ENCODE measurements around the gene DIPK1B. TPM values are rescaled to one million over a fixed set of nuclear protein-coding genes. Genes with fewer than 3 reads are reported as not detected.

The DIPK1B gene
- total RNA-seq, 4 donors from 2014 or later = 7.8 to 24.4 (median 11.2) TPM

GRCh38 chr9:136750526-136750925 lies 38.2 kb downstream of the DIPK1B start:
- no peaks in the 10 kb centered on the region for H3K4me1 ChIP-seq
- no peak for TF ChIP-seq EP300 (IDR thresholded peaks at IDR 0.05)
- no peak overlapping the region for H3K4me3 ChIP-seq
- H3K36me3 ChIP-seq = no peaks in the 10 kb centered on the region
- WGBS, 2 donors (ENCODE audit: low coverage in 1 of 2) = 17 to 33% methylated on average over 1 to 2 of the region's 2 CpGs
- H3K9me3 ChIP-seq = peaks cover 0 to 10% (median 0%) of the 10 kb centered on the region in 3 donors
- H3K27me3 ChIP-seq = peaks cover 9% of the 10 kb centered on the region
- no peak overlapping the region for H3K27ac ChIP-seq
- no peak for ATAC-seq

GRCh38 chr9:136751244-136751643 lies 38.9 kb downstream of the DIPK1B start:
- Histone ChIP-seq H3K27ac (no peak overlapping the region), H3K27me3 (peaks cover 7% of the 10 kb centered on the region), H3K36me3 (no peaks in the 10 kb centered on the region), H3K4me3 (no peak overlapping the region), H3K9me3 (peaks cover 0 to 17% (median 0%) of the 10 kb centered on the region in 3 donors), H3K4me1 (no peaks in the 10 kb centered on the region)
- WGBS, 2 donors (ENCODE audit: low coverage in 1 of 2) = 80 to 85% methylated on average over 1 of the region's 1 CpG
- TF ChIP-seq POLR2A (IDR thresholded peaks at IDR 0.05) = no peak
- TF ChIP-seq, protein P1, sequence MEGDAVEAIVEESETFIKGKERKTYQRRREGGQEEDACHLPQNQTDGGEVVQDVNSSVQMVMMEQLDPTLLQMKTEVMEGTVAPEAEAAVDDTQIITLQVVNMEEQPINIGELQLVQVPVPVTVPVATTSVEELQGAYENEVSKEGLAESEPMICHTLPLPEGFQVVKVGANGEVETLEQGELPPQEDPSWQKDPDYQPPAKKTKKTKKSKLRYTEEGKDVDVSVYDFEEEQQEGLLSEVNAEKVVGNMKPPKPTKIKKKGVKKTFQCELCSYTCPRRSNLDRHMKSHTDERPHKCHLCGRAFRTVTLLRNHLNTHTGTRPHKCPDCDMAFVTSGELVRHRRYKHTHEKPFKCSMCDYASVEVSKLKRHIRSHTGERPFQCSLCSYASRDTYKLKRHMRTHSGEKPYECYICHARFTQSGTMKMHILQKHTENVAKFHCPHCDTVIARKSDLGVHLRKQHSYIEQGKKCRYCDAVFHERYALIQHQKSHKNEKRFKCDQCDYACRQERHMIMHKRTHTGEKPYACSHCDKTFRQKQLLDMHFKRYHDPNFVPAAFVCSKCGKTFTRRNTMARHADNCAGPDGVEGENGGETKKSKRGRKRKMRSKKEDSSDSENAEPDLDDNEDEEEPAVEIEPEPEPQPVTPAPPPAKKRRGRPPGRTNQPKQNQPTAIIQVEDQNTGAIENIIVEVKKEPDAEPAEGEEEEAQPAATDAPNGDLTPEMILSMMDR (IDR thresholded peaks at IDR 0.05) = no peak
- TF ChIP-seq POLR2AphosphoS5 (IDR thresholded peaks at IDR 0.05) = no peak
- TF ChIP-seq EP300 (IDR thresholded peaks at IDR 0.05) = no peak
- ATAC-seq = no peak

DNA sequence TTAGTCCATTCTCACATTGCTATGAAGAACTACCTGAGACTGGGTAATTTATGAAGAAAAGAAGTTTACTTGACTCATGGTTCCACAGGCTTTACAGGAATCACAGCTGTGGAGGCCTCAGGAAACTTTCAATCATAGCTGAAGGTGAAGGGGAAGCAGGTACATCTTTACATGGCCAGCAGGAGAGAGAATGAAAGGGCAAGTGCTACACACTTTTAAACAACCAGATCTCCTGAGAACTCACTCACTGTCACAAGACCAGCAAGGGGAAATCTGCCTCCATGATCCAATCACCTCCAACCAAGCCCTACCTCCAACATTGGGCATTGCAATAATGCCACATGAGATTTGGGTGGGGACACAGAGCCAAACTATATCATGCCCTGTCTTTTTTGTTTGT lies 39.4 kb downstream of the DIPK1B start:
- TF ChIP-seq POLR2AphosphoS5 (IDR thresholded peaks at IDR 0.05) = no peak
- no peak for TF ChIP-seq EP300 (IDR thresholded peaks at IDR 0.05)
- no peak for TF ChIP-seq POLR2A (IDR thresholded peaks at IDR 0.05)
- TF ChIP-seq, protein P1 (IDR thresholded peaks at IDR 0.05) = no peak
- no peak overlapping the region for H3K4me3 ChIP-seq

GRCh38 chr9:136753371-136754058 lies 41.1 kb downstream of the DIPK1B start:
- Histone ChIP-seq H3K9me3 (peaks cover 0 to 18% (median 0%) of the 10 kb centered on the region in 3 donors), H3K4me3 (no peak overlapping the region)
- 92% methylated on average over 6 of the region's 31 CpGs; no CpG with 5 or more reads in 1 of the 2 donors for WGBS, 2 donors (ENCODE audit: low coverage in 1 of 2)

More for the DNA sequence above, 39.4 kb downstream of the DIPK1B start:
- Histone ChIP-seq H3K27me3 (peaks cover 10% of the 10 kb centered on the region), H3K36me3 (no peaks in the 10 kb centered on the region), H3K9me3 (peaks cover 0 to 18% (median 0%) of the 10 kb centered on the region in 3 donors), H3K27ac (no peak overlapping the region), H3K4me1 (no peaks in the 10 kb centered on the region)
- ATAC-seq = no peak

DNA sequence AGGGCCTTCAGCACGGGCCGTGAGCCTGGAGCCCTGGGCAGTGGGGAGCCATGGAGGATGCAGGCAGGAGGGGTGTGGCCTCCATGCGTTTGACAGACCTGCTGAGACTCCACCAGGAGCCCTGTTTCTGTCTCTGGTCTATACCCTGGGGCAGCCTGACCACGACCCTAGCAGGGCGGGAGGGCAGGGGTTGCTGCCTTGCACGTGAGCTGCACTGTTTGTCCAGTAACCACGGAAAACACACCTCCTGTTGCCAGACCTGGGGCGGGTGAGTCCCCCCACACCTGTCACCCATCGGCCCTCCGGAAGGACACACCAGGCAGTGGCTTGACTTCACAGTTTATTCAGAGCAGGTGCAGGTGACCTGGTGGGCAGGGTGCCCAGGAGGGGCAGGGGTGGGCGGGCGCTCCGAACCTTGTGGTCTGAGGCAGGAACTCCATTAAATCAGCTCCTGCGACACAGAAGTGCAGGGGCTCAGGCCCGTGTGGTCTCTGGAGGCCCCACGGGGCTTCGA lies 41.7 kb downstream of the DIPK1B start:
- Histone ChIP-seq H3K36me3 (no peaks in the 10 kb centered on the region), H3K4me3 (no peak overlapping the region), H3K4me1 (no peaks in the 10 kb centered on the region), H3K27me3 (peaks cover 9% of the 10 kb centered on the region), H3K9me3 (peaks cover 0 to 18% (median 0%) of the 10 kb centered on the region in 3 donors), H3K27ac (no peak overlapping the region)
- no CpG with 5 or more reads among the region's 17 CpGs for WGBS, 2 donors (ENCODE audit: low coverage in 1 of 2)
- no peak for TF ChIP-seq POLR2A (IDR thresholded peaks at IDR 0.05)
- TF ChIP-seq EP300 (IDR thresholded peaks at IDR 0.05) = no peak
- TF ChIP-seq, protein P1 (IDR thresholded peaks at IDR 0.05) = no peak
- TF ChIP-seq POLR2AphosphoS5 (IDR thresholded peaks at IDR 0.05) = no peak
- ATAC-seq = no peak

More at GRCh38 chr9:136753371-136754058, 41.1 kb downstream of the DIPK1B start:
- no peak for TF ChIP-seq POLR2A (IDR thresholded peaks at IDR 0.05)
- TF ChIP-seq, protein P1 (IDR thresholded peaks at IDR 0.05) = no peak
- no peak for TF ChIP-seq EP300 (IDR thresholded peaks at IDR 0.05)
- TF ChIP-seq POLR2AphosphoS5 (IDR thresholded peaks at IDR 0.05) = no peak
- Histone ChIP-seq H3K27me3 (peaks cover 6% of the 10 kb centered on the region), H3K36me3 (no peaks in the 10 kb centered on the region), H3K27ac (no peak overlapping the region), H3K4me1 (no peaks in the 10 kb centered on the region)
- no peak for ATAC-seq
